NCI-H524 treated with DMSO at 0.1 percent for 48 hours (cell line): ENCODE measurements around the gene ZBTB1.

Experiments
- DNase-seq: peaks from one replicate; lab custom pipeline; 2025; lab: John Stamatoyannopoulos, UW

ZBTB1 gene

DNA sequence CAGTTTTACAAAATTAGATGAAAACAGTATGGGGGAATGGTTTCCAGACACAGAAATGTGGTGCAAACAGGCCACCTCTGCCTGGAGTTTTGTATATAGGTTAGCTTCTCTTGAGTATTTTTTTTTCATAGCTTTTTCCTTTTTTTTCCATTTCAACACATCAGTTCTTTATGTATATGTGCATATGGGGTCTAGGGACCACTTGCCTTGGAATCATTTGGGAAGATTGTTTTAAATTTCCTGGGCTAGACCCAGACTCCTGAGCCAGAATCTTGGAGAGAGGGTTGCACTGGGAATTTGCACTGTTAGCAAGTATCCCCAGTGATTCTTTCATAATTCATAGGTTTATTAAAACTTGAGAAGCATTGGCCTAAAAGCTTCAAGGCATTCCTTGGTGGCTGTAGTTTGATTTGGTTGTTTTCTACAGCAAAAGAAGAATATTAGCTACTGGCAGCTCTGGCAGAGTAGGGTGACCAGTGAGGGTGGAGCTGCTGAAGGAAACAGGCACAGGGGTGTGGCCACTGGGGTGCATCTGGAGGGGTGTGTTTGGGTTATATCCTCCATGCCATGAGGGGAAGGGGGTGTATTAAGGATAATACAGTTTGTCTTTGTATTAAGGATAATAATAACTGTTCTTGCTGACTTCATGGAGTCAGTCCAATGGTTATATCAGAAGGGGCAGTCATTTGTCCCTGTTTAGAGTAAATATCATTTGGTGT lies 68.0 kb downstream of the ZBTB1 start:
- no peak for DNase-seq

DNA sequence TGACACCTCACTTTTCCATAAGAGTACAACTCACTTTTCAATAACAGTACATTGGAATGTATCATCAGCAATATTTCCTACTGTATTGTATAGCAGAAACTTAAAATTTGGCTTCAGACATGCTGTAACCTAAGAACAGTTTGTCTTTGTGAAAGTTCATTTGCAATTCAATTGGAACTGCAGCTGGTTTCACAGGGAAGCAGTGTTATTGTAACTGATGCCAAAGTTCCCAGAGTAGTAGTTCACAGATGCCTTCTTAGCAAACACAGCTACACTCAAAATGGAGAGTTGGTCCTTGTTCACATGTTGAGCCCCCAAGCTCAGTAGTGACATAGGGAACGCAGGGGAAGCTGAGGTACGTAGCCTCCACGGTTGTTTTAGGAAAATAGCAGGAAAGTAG lies 68.5 kb downstream of the ZBTB1 start:
- DNase-seq = no peak
